Cardiac muscle cell (in vitro differentiated cells and primary cell): ENCODE measurements around the gene TUBD1. TPM values are rescaled to one million over a fixed set of nuclear protein-coding genes. Genes with fewer than 3 reads are reported as not detected.
A peak's percentile ranks its signal among the peaks of the same experiment; 100 is the strongest.
"Not testable (repeated sequence)": the region's sequence is repeated elsewhere in the genome, so short reads cannot be mapped to it uniquely, and the experiment has no call there.

Experiments
- DNase-seq, 2 donors: peaks; one replicate each; pipeline versions ENCODE4 v3.0.0 to v3.0.0-alpha.2; 2010 to 2017; ENCODE audit warnings: low read depth in 1 of 2, low spot score in 1 of 2
- H3K27ac ChIP-seq: fragments of 200-600 bp; sonication (generic); 2 replicates; pipeline ENCODE4 v1.5.1; 2016
- H3K27me3 ChIP-seq: fragments of 200-600 bp; sonication (generic); 2 replicates; pipeline ENCODE4 v1.6.0; 2016; ENCODE audit warnings: control low read depth
- H3K36me3 ChIP-seq: fragments of 200-600 bp; sonication (generic); 2 replicates; pipeline ENCODE4 v1.5.1; 2016; ENCODE audit warnings: control low read depth
- H3K4me1 ChIP-seq: fragments of 200-600 bp; sonication (generic); 2 replicates; pipeline ENCODE4 v1.8.1; 2017; ENCODE audit warnings: low read depth, mild to moderate bottlenecking, mixed run types
- H3K4me3 ChIP-seq: fragments of 200-600 bp; sonication (generic); 2 replicates; pipeline ENCODE4 v1.5.1; 2016; ENCODE audit warnings: mild to moderate bottlenecking
- H3K9me3 ChIP-seq: fragments of 200-600 bp; sonication (generic); 2 replicates; pipeline ENCODE4 v1.5.1; 2017; ENCODE audit warnings: low read depth, mild to moderate bottlenecking, control low read depth
- CTCF ChIP-seq: IDR thresholded peaks from 2 replicates; pipeline ENCODE4 v1.5.1; 2012; ENCODE audit warnings: low read depth, mild to moderate bottlenecking, low read length
- polyA plus RNA-seq: library from polyadenylated mRNA; unstranded; fragments of >200 nt; fragmentation: Nextera tagmentation; extraction: Ambion mirVana; gene quantifications from 2 replicates; pipeline ENCODE4 v1.2.1, GENCODE V29; 2016
- total RNA-seq: library from RNA; depleted of rRNA; stranded (reverse); fragments of >200 nt; gene quantifications from 2 replicates; pipeline ENCODE4 v1.2.3, GENCODE V29; 2016

TUBD1 gene
- total and polyA plus RNA-seq, 2 experiments from 2014 or later, result 10.9 to 17.5 TPM

- Histone ChIP-seq H3K27me3 (no peaks in the 10 kb centered on the region), H3K36me3 (peaks cover 3% of the 10 kb centered on the region), H3K27ac (no peak overlapping the region), H3K4me3 (no peak overlapping the region), H3K4me1 (no peaks in the 10 kb centered on the region), H3K9me3 (no peaks in the 10 kb centered on the region)
- no peak for TF ChIP-seq CTCF
- no peak for DNase-seq
Observed at GRCh38 chr17:59858167-59858816, 34.5 kb downstream of the TUBD1 start.

GRCh38 chr17:59856859-59857794 lies 35.6 kb downstream of the TUBD1 start:
- H3K27me3 ChIP-seq, result no peaks in the 10 kb centered on the region
- no peaks in the 10 kb centered on the region for H3K36me3 ChIP-seq
- no peaks in the 10 kb centered on the region for H3K4me1 ChIP-seq
- DNase-seq, result no peak
- H3K9me3 ChIP-seq, result no peaks in the 10 kb centered on the region
- TF ChIP-seq CTCF, result no peak
- H3K4me3 ChIP-seq, result no peak overlapping the region
- H3K27ac ChIP-seq, result no peak overlapping the region

GRCh38 chr17:59853919-59854729 lies 38.6 kb downstream of the TUBD1 start:
- not testable (repeated sequence) for H3K4me3 ChIP-seq, H3K4me1 ChIP-seq, H3K27me3 ChIP-seq, H3K36me3 ChIP-seq, H3K9me3 ChIP-seq, DNase-seq, H3K27ac ChIP-seq

- TF ChIP-seq CTCF, result peak; percentile 37
- no peaks in the 10 kb centered on the region for H3K9me3 ChIP-seq
- H3K4me3 ChIP-seq, result no peak overlapping the region
- no peaks in the 10 kb centered on the region for H3K36me3 ChIP-seq
- DNase-seq, result peak in 1 of 2 donors; percentile 76
- no peaks in the 10 kb centered on the region for H3K4me1 ChIP-seq
- no peaks in the 10 kb centered on the region for H3K27me3 ChIP-seq
- H3K27ac ChIP-seq, result no peak overlapping the region
Observed at GRCh38 chr17:59853168-59853918, 39.4 kb downstream of the TUBD1 start.

GRCh38 chr17:59852847-59853167 lies 39.9 kb downstream of the TUBD1 start:
- H3K4me3 ChIP-seq, DNase-seq, H3K27me3 ChIP-seq, H3K36me3 ChIP-seq, H3K4me1 ChIP-seq, H3K27ac ChIP-seq, H3K9me3 ChIP-seq: not testable (repeated sequence)
